Stomach (tissue), 9 donors: ENCODE results near the gene SEMA3A. TPM values are rescaled to one million over a fixed set of nuclear protein-coding genes. Genes with fewer than 3 reads are reported as not detected.

Experiments
- DNase-seq, 2 donors: peaks; one replicate each; pipeline versions ENCODE4 v3.0.0 to v3.0.0-alpha.2; 2013 to 2019
- H3K27ac ChIP-seq, 5 donors: fragments of 200-600 bp in 4 of 5; sonication (generic) in 4 of 5; one replicate each; pipeline ENCODE4 v1.5.1; 2013 to 2019; ENCODE audit warnings: mild to moderate bottlenecking in 1 of 5, moderate library complexity in 1 of 5
- H3K27me3 ChIP-seq, 3 donors: fragments of 200-600 bp; sonication (generic); one replicate each; pipeline ENCODE4 v1.5.1; 2017 to 2019; ENCODE audit warnings: mixed run types in 1 of 3
- H3K36me3 ChIP-seq, 4 donors: fragments of 200-600 bp; sonication (generic); 1 replicate in 3 of 4; 2 replicates in 1 of 4; pipeline ENCODE4 v1.5.1; 2016 to 2019
- H3K4me1 ChIP-seq, 4 donors: fragments of 200-600 bp; sonication (generic); one replicate each; pipeline ENCODE4 v1.5.1; 2016 to 2019
- H3K4me3 ChIP-seq, 4 donors: fragments of 200-600 bp; sonication (generic) in 3 of 4; one replicate each; pipeline ENCODE4 v1.5.1; 2016 to 2019; ENCODE audit warnings: mild to moderate bottlenecking in 1 of 4
- H3K9me3 ChIP-seq, 4 donors: fragments of 200-600 bp; sonication (generic); one replicate each; pipeline ENCODE4 v1.5.1; 2016 to 2019
- CTCF ChIP-seq, 7 experiments: fragments of 450-650 bp in 4 of 7; fragments of 200-600 bp in 3 of 7; sonication (generic) in 3 of 7; IDR thresholded peaks; one replicate each; pipeline ENCODE4 v1.5.1; 2016 to 2019; ENCODE audit warnings: antibody characterized with exemption in 7 of 7, control low read depth in 2 of 7, mild to moderate bottlenecking in 1 of 7
- EP300 ChIP-seq: sonication (generic); formaldehyde crosslinking; IDR thresholded peaks from one replicate; pipeline ENCODE4 v1.6.1; 2017; ENCODE audit warnings: antibody characterized with exemption
- POLR2A ChIP-seq, 4 donors: fragments of 450-650 bp; IDR thresholded peaks; one replicate each; pipeline ENCODE4 v1.6.1; 2016; ENCODE audit warnings: antibody characterized with exemption in 4 of 4, control low read depth in 2 of 4, mild to moderate bottlenecking in 1 of 4, moderate library complexity in 1 of 4
- POLR2AphosphoS5 ChIP-seq, 3 donors: sonication (generic); formaldehyde crosslinking; IDR thresholded peaks; one replicate each; pipeline ENCODE4 v1.6.1; 2016; ENCODE audit warnings: antibody characterized with exemption in 3 of 3
- WGBS, 5 donors: extraction: QIAGEN DNeasy Blood & Tissue Kit in 3 of 5; methylation state at CpG; one replicate each; pipeline versions ENCODE4 v1.1.5 to v1.1.7; 2013 to 2018; 5-methylcytosine and 5-hydroxymethylcytosine counted together
- intact Hi-C: fragments of 100-400 bp; cut with DNase I; formaldehyde crosslinking; loops from one replicate; pipeline ENCODE4 v1.15.1; 2023; ENCODE audit warnings: low total_unique reads
- polyA plus RNA-seq, 3 donors: library from polyadenylated mRNA; stranded (reverse); fragments of 200-250 nt; gene quantifications; one replicate each; pipeline ENCODE4 v1.2.3, GENCODE V29; 2013
- total RNA-seq, 5 donors: library from RNA; depleted of rRNA; stranded (reverse); fragments of >200 nt; gene quantifications; one replicate each; pipeline versions ENCODE4 v1.1.0 to v1.2.3, GENCODE V29; 2014 to 2016
- donor health status: healthy with polysubstance abuse.
- donor health status: Bipolar disorder and iron deficiency.
- donor health status: healthy.

The SEMA3A gene
- total and polyA plus RNA-seq, 8 donors: 0.31 to 34.8 (median 2.8) TPM

GRCh38 chr7:84117304-84117703 is 77.3 kb downstream of the SEMA3A start:
- WGBS, 5 donors: 91 to 98% (median 93%) methylated on average over 6 of the region's 6 CpGs
- Histone ChIP-seq H3K4me3 (no peak overlapping the region), H3K9me3 (no peaks in the 10 kb centered on the region), H3K27ac (no peak overlapping the region), H3K36me3 (no peaks in the 10 kb centered on the region), H3K4me1 (peaks cover 0 to 23% (median 10%) of the 10 kb centered on the region in 4 donors), H3K27me3 (no peaks in the 10 kb centered on the region)
- DNase-seq: no peak
- intact Hi-C loops: no loop called here
- no peak for TF ChIP-seq CTCF (IDR thresholded peaks at IDR 0.05)
- TF ChIP-seq POLR2AphosphoS5 (IDR thresholded peaks at IDR 0.05): no peak
- TF ChIP-seq EP300: no peak
- no peak for TF ChIP-seq POLR2A (IDR thresholded peaks at IDR 0.05)

- WGBS, 5 donors: 58 to 64% (median 60%) methylated on average over 9 of the region's 9 CpGs
- no peaks in the 10 kb centered on the region for H3K36me3 ChIP-seq
- H3K9me3 ChIP-seq: no peaks in the 10 kb centered on the region
- intact Hi-C loops: no loop called here
- DNase-seq: no peak
- H3K27ac ChIP-seq: no peak overlapping the region
- H3K27me3 ChIP-seq: no peaks in the 10 kb centered on the region
- H3K4me3 ChIP-seq: no peak overlapping the region
- peaks cover 0 to 31% (median 13%) of the 10 kb centered on the region in 4 donors for H3K4me1 ChIP-seq
- no peak for TF ChIP-seq CTCF (IDR thresholded peaks at IDR 0.05)
- no peak for TF ChIP-seq POLR2AphosphoS5 (IDR thresholded peaks at IDR 0.05)
- TF ChIP-seq POLR2A (IDR thresholded peaks at IDR 0.05): no peak
- TF ChIP-seq EP300: no peak
These were observed 80.4 kb downstream of the SEMA3A start for GRCh38 chr7:84113906-84114850.

GRCh38 chr7:84113286-84113685 is 81.3 kb downstream of the SEMA3A start:
- no peak overlapping the region for H3K4me3 ChIP-seq
- WGBS, 5 donors: 51 to 76% (median 66%) methylated on average over 2 of the region's 2 CpGs
- intact Hi-C loops: no loop called here
- peaks cover 0 to 31% (median 13%) of the 10 kb centered on the region in 4 donors for H3K4me1 ChIP-seq
- H3K27me3 ChIP-seq: no peaks in the 10 kb centered on the region
- H3K36me3 ChIP-seq: no peaks in the 10 kb centered on the region
- H3K9me3 ChIP-seq: no peaks in the 10 kb centered on the region
- no peak for TF ChIP-seq EP300
- TF ChIP-seq POLR2AphosphoS5 (IDR thresholded peaks at IDR 0.05): no peak
- no peak for TF ChIP-seq POLR2A (IDR thresholded peaks at IDR 0.05)
- no peak for TF ChIP-seq CTCF (IDR thresholded peaks at IDR 0.05)
- peak overlapping the region in 2 of 5 donors; percentile 0 to 50 for H3K27ac ChIP-seq
- peak in 1 of 2 donors; percentile 71 for DNase-seq

- no peak for TF ChIP-seq POLR2AphosphoS5 (IDR thresholded peaks at IDR 0.05)
- TF ChIP-seq POLR2A (IDR thresholded peaks at IDR 0.05): no peak
- TF ChIP-seq EP300: no peak
- no peak for TF ChIP-seq CTCF (IDR thresholded peaks at IDR 0.05)
- no peak for DNase-seq
- no peaks in the 10 kb centered on the region for H3K27me3 ChIP-seq
- no peaks in the 10 kb centered on the region for H3K9me3 ChIP-seq
- no peak overlapping the region for H3K4me3 ChIP-seq
- WGBS, 5 donors: 14 to 37% (median 29%) methylated on average over 1 of the region's 1 CpG
- intact Hi-C loops: no loop called here
- peak overlapping the region in 3 of 5 donors; percentile 0 to 50 (median 3) for H3K27ac ChIP-seq
- H3K4me1 ChIP-seq: peaks cover 0 to 31% (median 13%) of the 10 kb centered on the region in 4 donors
- no peaks in the 10 kb centered on the region for H3K36me3 ChIP-seq
These were observed 81.8 kb downstream of the SEMA3A start for GRCh38 chr7:84112771-84113170.
